ENCODE data around the gene SURF4.
"Not testable (repeated sequence)": the region's sequence is repeated elsewhere in the genome, so short reads cannot be mapped to it uniquely, and the experiment has no call there.

The SURF4 gene

GRCh38 chr9:133331641-133332380 is 44.0 kb downstream of the SURF4 start:
- DNase-seq, result no peak

DNA sequence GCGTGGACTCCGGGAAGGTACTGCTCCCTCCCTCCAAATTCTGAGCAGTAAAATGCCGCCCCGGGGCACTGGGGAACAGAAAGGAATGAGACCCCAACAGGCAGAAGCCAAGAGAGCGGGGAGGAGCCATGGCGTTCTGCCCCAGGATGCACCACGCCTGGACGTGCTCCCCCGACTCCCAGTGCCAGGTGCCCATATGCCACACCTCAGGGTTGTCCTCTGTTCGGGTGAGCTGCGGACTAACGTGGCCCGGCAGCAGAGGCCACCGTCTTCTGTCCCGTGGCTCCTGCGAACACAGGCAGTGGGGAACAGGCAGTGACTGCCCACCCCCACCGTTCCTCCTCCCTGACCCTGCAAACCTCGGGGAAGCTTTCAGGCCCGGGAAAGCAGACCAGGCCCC is 44.6 kb downstream of the SURF4 start:
- DNase-seq, result no peak

DNA sequence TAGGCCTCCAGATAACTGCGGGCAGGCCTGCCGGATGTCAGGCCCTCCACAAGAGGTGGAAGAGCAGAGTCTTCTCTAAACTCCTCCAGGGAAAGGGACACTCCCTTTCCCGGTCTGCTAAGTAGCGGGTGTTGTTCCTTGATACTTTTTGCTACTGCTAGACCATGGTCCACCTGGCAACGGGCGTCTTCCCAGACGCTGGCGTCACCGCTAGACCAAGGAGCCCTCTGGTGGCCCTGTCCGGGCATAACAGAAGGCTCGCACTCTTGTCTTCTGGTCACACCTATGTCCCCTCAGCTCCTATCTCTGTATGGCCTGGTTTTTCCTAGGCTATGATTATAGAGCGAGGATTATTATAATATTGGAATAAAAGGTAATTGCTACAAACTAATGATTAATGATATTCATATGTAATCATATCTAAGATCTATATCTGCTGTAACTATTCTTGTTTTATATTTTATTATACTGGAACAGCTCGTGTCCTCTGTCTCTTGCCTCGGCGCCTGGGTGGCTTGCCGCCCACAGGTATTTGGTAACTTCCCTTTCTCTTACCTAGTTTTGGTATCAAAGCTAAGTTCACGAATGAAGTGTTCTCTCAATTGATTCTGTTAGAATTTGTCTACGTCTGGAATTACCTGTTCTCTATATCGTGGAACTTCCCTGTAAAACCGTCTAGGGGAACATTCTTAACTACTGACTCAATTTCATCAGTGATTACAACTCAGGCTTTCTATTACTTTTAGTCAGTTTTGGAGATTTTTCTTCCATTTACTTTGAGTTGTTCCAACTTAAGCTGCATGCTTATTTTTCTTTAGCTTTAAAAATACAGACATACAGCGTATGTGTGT is 46.3 kb downstream of the SURF4 start:
- DNase-seq, result not testable (repeated sequence)

DNA sequence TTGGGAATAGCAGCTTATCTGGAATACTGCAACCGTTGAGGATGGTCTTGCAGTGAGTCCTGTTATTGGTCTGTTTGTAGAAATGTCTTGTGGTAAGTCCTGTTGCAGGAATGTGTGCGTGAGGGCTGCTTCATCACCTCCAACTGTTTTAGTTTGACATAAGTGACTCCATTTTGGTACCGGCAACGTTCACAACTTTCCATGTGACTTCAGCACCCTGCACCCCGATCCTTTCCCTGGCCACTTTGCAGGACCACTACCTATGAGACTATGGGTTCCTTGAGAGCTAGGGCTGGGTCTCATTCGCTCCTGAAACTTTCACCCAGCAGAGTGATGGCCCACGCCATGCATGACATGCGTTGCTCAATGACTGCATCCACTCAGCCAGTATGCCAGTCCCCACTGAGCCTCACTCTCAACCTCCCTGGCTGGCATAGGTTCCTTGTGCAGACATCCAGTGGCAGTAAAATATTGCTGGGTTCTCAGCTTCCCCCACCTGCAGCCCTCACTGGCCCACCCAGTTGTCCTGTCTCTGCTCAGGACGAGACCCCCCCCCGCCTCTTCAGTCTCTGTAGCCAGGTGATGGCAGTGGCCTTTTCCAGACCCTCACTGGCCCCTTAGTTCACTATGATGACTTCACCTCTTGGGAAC is 47.9 kb downstream of the SURF4 start:
- DNase-seq, result no peak

DNA sequence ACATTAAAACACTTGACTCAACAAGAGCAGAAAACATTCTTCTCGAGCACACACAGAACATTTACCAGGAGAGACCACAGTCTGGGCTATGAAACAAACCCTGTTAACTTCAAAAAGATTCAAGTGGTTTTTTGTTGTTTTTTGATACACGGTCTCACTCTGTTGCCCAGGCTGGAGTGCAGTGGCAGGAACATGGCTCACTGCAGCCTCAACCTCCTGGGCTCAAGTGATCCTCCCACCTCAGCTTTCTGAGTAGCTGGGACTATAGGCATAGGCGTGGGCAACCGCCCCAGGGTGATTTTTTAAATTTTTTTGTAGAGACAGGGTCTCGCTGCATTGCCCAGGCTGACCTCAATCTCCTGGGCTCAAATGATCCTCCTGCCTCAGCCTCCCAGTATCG is 48.8 kb downstream of the SURF4 start:
- not testable (repeated sequence) for DNase-seq

GRCh38 chr9:133323991-133324703 is 51.7 kb downstream of the SURF4 start:
- no peak for DNase-seq

GRCh38 chr9:133323211-133323610 is 52.6 kb downstream of the SURF4 start:
- no peak for DNase-seq

- DNase-seq, result no peak
These were observed 53.2 kb downstream of the SURF4 start for GRCh38 chr9:133322701-133323100.

DNA sequence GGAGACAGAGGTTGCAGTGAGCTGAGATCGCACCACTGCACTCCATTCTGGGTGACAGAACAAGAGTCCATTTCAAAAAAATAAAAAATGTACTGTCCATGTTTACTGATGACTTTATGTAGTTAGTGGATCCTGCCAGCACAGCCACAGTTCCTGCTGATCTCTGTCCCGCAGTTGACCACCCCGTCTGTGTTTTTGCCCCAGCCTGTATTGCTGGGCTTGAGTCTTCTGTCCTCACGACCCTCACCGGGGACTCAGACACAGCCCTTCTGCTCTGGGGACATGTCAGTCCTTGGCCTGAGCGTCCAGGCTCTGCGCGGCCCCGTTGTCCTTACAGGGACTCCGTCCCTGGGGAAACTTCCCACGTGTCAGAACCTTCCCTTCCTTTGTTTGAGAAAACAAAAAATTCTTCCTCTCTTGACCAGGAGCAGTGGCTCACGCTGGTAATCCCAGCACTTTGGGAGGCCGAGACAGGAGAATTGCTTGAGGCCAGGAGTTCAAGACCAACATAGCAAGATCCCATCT is 54.4 kb downstream of the SURF4 start:
- DNase-seq, result no peak

GRCh38 chr9:133320421-133320881 is 55.4 kb downstream of the SURF4 start:
- no peak for DNase-seq

DNA sequence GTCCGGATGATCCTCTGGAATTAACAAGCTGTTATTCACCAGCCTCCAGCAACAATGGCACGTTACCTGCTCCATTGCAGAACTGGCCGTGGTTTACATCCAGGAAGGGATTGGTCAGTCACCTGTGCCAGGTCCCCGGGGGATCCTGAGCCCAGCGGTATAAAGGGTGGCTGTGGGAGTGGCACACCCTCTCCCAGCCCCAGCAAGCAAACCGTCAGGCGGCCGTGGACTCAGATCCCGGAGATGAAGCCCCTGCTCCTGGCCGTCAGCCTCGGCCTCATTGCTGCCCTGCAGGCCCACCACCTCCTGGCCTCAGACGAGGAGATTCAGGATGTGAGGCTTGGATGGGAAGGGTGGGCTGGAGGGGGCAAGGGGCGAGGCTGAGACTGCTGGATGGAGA is 58.3 kb downstream of the SURF4 start:
- DNase-seq, result not testable (repeated sequence)

GRCh38 chr9:133315997-133316396 is 59.9 kb downstream of the SURF4 start:
- DNase-seq, result no peak
